GM18909 (cell line): Measurements from ENCODE around the gene ZNF765.
"Not testable (repeated sequence)": the region's sequence is repeated elsewhere in the genome, so short reads cannot be mapped to it uniquely, and the experiment has no call there.

Source experiments
- ATAC-seq: cut with Tn5 transposase; IDR thresholded peaks from one replicate; pipeline ENCODE4 v1.9.1; 2021; ENCODE audit warnings: mild to moderate bottlenecking; ENCODE audit not compliant: unreplicated experiment, poor library complexity

ZNF765 gene

GRCh38 chr19:53394974-53395839, at the start of gene ZNF765:
Gene ZNF765 (plus strand): TSS chr19:53395149. CDS start chr19:53398016, 2,867 bp downstream.
- ATAC-seq, result peak; percentile 91

- no peak for ATAC-seq
Observed at GRCh38 chr19:53355739-53356138, 39.2 kb upstream of the ZNF765 start.

- no peak for ATAC-seq
Observed at GRCh38 chr19:53357821-53358581, 36.9 kb upstream of the ZNF765 start.

GRCh38 chr19:53360056-53360455, 34.9 kb upstream of the ZNF765 start:
- ATAC-seq, result not testable (repeated sequence)

- peak; percentile 99 for ATAC-seq
Observed at GRCh38 chr19:53365134-53365898, 29.6 kb upstream of the ZNF765 start, which contains the start of gene ZNF525. Gene ZNF525 (plus strand): TSS chr19:53365705. CDS start chr19:53372282, 6,577 bp downstream.

- peak; percentile 53 for ATAC-seq
Observed at GRCh38 chr19:53365899-53366493, 29.0 kb upstream of the ZNF765 start.

GRCh38 chr19:53372196-53372595, 22.8 kb upstream of the ZNF765 start:
- ATAC-seq, result no peak

- ATAC-seq, result no peak
Observed at GRCh38 chr19:53374288-53374687, 20.7 kb upstream of the ZNF765 start.

GRCh38 chr19:53374743-53375142, 20.2 kb upstream of the ZNF765 start:
- ATAC-seq, result no peak

- no peak for ATAC-seq
Observed at GRCh38 chr19:53381376-53381775, 13.6 kb upstream of the ZNF765 start.

GRCh38 chr19:53388168-53388567, 6.8 kb upstream of the ZNF765 start:
- ATAC-seq, result no peak

- no peak for ATAC-seq
Observed at GRCh38 chr19:53388904-53389303, 6.0 kb upstream of the ZNF765 start.

GRCh38 chr19:53389571-53389970, 5.4 kb upstream of the ZNF765 start:
- no peak for ATAC-seq

GRCh38 chr19:53389978-53390377, 5.0 kb upstream of the ZNF765 start:
- ATAC-seq, result no peak

GRCh38 chr19:53394522-53394973, 401 bp upstream of the ZNF765 start:
- no peak for ATAC-seq

- not testable (repeated sequence) for ATAC-seq
Observed at GRCh38 chr19:53395840-53396524, 1.0 kb downstream of the ZNF765 start.

- no peak for ATAC-seq
Observed at GRCh38 chr19:53396525-53396868, 1.5 kb downstream of the ZNF765 start.

- not testable (repeated sequence) for ATAC-seq
Observed at GRCh38 chr19:53397918-53398317, 3.0 kb downstream of the ZNF765 start.

GRCh38 chr19:53409505-53410204, 14.7 kb downstream of the ZNF765 start:
- no peak for ATAC-seq
